H1 (cell line): ENCODE results near the gene ANKRD31. TPM values are rescaled to one million over a fixed set of nuclear protein-coding genes. Genes with fewer than 3 reads are reported as not detected.

Source experiments
- CTCF ChIA-PET: fragments of 300-600 bp; sonication (Branson Sonifier 250); formaldehyde crosslinking; loops from one replicate; lab custom pipeline; 2021; ENCODE audit not compliant: partially characterized antibody; lab: Charles Lee
- POLR2A ChIA-PET: fragments of 300-600 bp; sonication (Branson Sonifier 250); formaldehyde crosslinking; loops from one replicate; lab custom pipeline; 2021; ENCODE audit warnings: inconsistent platforms; ENCODE audit not compliant: partially characterized antibody; lab: Charles Lee
- DNase-seq, 2 experiments: peaks; one replicate each; pipeline versions ENCODE4 v3.0.0 to v3.0.0-alpha.2; 2010 to 2022; ENCODE audit warnings: low spot score in 2 of 2, low read depth in 1 of 2, mixed read lengths in 1 of 2
- FAIRE-seq: peaks from 2 replicates; lab custom pipeline; 2011; peaks lifted over from hg19 to GRCh38; lab: Jason Lieb, UNC
- H2AFZ ChIP-seq: 2 replicates; pipeline ENCODE4 v1.8.1; 2012; ENCODE audit warnings: low read length, inconsistent platforms
- H2AK5ac ChIP-seq: 2 replicates; pipeline ENCODE4 v1.6.1; 2013; ENCODE audit warnings: low read depth, low read length
- H2BK120ac ChIP-seq: replicated peaks from 2 replicates; pipeline ENCODE3; 2013; ENCODE audit warnings: low read depth, low read length, inconsistent platforms
- H2BK12ac ChIP-seq: 2 replicates; pipeline ENCODE4 v1.6.1; 2013; ENCODE audit warnings: low read depth, low read length
- H2BK15ac ChIP-seq: 2 replicates; pipeline ENCODE4 v1.6.1; 2013; ENCODE audit warnings: low read length
- H2BK20ac ChIP-seq: 2 replicates; pipeline ENCODE4 v1.6.1; 2013; ENCODE audit warnings: low read length
- H2BK5ac ChIP-seq: 2 replicates; pipeline ENCODE4 v1.6.1; 2013; ENCODE audit warnings: low read depth, low read length
- H3K14ac ChIP-seq: 2 replicates; pipeline ENCODE4 v1.6.1; 2013; ENCODE audit warnings: inconsistent platforms; ENCODE audit not compliant: insufficient read length
- H3K18ac ChIP-seq: 2 replicates; pipeline ENCODE4 v1.6.1; 2013; ENCODE audit warnings: low read length; ENCODE audit errors: extremely low read depth
- H3K23ac ChIP-seq: 2 replicates; pipeline ENCODE4 v1.6.1; 2013; ENCODE audit warnings: inconsistent platforms; ENCODE audit not compliant: insufficient read length
- H3K23me2 ChIP-seq: 2 replicates; pipeline ENCODE4 v1.6.1; 2013; ENCODE audit warnings: low read depth, low read length
- H3K27ac ChIP-seq: 2 replicates; pipeline ENCODE4 v1.6.1; 2011; ENCODE audit warnings: low read depth, low read length, inconsistent platforms
- H3K27me3 ChIP-seq, 4 experiments: replicated peaks in 1 of 4; 1 replicate in 1 of 4; 2 replicates in 3 of 4; pipeline versions ENCODE4 v1.6.1 to v1.8.1; 2011 to 2013; ENCODE audit warnings: low read length in 3 of 4, mild to moderate bottlenecking in 3 of 4, inconsistent platforms in 2 of 4, mixed read lengths in 2 of 4, moderate library complexity in 1 of 4; ENCODE audit not compliant: control insufficient read depth in 3 of 4, insufficient read depth in 3 of 4; ENCODE audit errors: extremely low read depth in 1 of 4
- H3K36me3 ChIP-seq, 4 experiments: 2 replicates each; pipeline versions ENCODE4 v1.6.1 to v1.8.1; 2011 to 2013; ENCODE audit warnings: mild to moderate bottlenecking in 4 of 4, low read length in 3 of 4, moderate library complexity in 2 of 4, control low read depth in 1 of 4, inconsistent platforms in 1 of 4; ENCODE audit not compliant: insufficient read depth in 4 of 4, control insufficient read depth in 2 of 4
- H3K4ac ChIP-seq: replicated peaks from 2 replicates; pipeline ENCODE3; 2013; ENCODE audit warnings: low read length, low read depth, mixed read lengths, inconsistent platforms; ENCODE audit not compliant: insufficient read length
- H3K4me1 ChIP-seq, 4 experiments: replicated peaks in 1 of 4; 1 replicate in 1 of 4; 2 replicates in 3 of 4; pipeline versions ENCODE4 v1.6.1 to v1.8.1; 2011 to 2013; ENCODE audit warnings: low read length in 3 of 4, inconsistent platforms in 2 of 4, mixed read lengths in 1 of 4; ENCODE audit not compliant: insufficient read depth in 4 of 4, control insufficient read depth in 3 of 4
- H3K4me2 ChIP-seq, 2 experiments: 2 replicates each; pipeline versions ENCODE4 v1.6.1 to v1.8.1; 2011 to 2013; ENCODE audit warnings: low read depth in 2 of 2, low read length in 2 of 2, control low read depth in 1 of 2, inconsistent platforms in 1 of 2, mild to moderate bottlenecking in 1 of 2; ENCODE audit not compliant: insufficient read depth in 1 of 2
- H3K4me3 ChIP-seq, 4 experiments: fragments of 200-600, 300-600 bp in 1 of 4; sonication (generic), shearing (Covaris generic), sonication (Bioruptor Twin) in 1 of 4; 2 replicates each; pipeline versions ENCODE4 v1.5.1 to v1.8.1; 2011 to 2016; ENCODE audit warnings: low read length in 4 of 4, low read depth in 3 of 4, control low read depth in 2 of 4, inconsistent platforms in 2 of 4, mild to moderate bottlenecking in 2 of 4, mixed read lengths in 1 of 4, moderate library complexity in 1 of 4; ENCODE audit not compliant: insufficient read depth in 2 of 4; ENCODE audit errors: extremely low read depth in 1 of 4
- H3K56ac ChIP-seq: replicated peaks from 2 replicates; pipeline ENCODE3; 2013; ENCODE audit warnings: low read depth, mild to moderate bottlenecking, mixed read lengths, low read length, inconsistent platforms; ENCODE audit not compliant: insufficient read length
- H3K79me1 ChIP-seq: 2 replicates; pipeline ENCODE4 v1.6.1; 2013; ENCODE audit warnings: low read depth, low read length, control low read depth
- H3K79me2 ChIP-seq, 2 experiments: 2 replicates each; pipeline versions ENCODE4 v1.6.1 to v1.8.1; 2012 to 2013; ENCODE audit warnings: low read length in 2 of 2, mild to moderate bottlenecking in 2 of 2, inconsistent platforms in 1 of 2; ENCODE audit not compliant: insufficient read depth in 2 of 2, control insufficient read depth in 1 of 2
- H3K9ac ChIP-seq, 4 experiments: replicated peaks in 1 of 4; 1 replicate in 1 of 4; 2 replicates in 3 of 4; pipeline versions ENCODE4 v1.6.1 to v1.8.1; 2011 to 2013; ENCODE audit warnings: low read depth in 3 of 4, low read length in 3 of 4, control low read depth in 2 of 4, mild to moderate bottlenecking in 2 of 4, moderate library complexity in 2 of 4, inconsistent platforms in 1 of 4; ENCODE audit errors: extremely low read depth in 1 of 4
- H3K9me3 ChIP-seq, 2 experiments: 2 replicates each; pipeline versions ENCODE4 v1.6.1 to v1.8.1; 2012 to 2013; ENCODE audit warnings: mild to moderate bottlenecking in 2 of 2, moderate library complexity in 2 of 2, control low read depth in 1 of 2, inconsistent platforms in 1 of 2, low read depth in 1 of 2, low read length in 1 of 2, mixed read lengths in 1 of 2; ENCODE audit not compliant: insufficient read depth in 2 of 2
- H4K20me1 ChIP-seq, 2 experiments: replicated peaks in 1 of 2; 2 replicates each; pipeline versions ENCODE3 to v1.8.1; 2011 to 2013; ENCODE audit warnings: inconsistent platforms in 2 of 2, low read length in 2 of 2, mild to moderate bottlenecking in 1 of 2; ENCODE audit not compliant: insufficient read depth in 2 of 2, control insufficient read depth in 1 of 2
- H4K5ac ChIP-seq: 2 replicates; pipeline ENCODE4 v1.6.1; 2013; ENCODE audit warnings: low read length, low read depth, mixed read lengths, inconsistent platforms; ENCODE audit not compliant: insufficient read length
- H4K8ac ChIP-seq: 2 replicates; pipeline ENCODE4 v1.8.0; 2013; ENCODE audit warnings: mild to moderate bottlenecking, moderate library complexity, low read length, inconsistent platforms; ENCODE audit not compliant: insufficient read depth; ENCODE audit errors: extremely low read depth
- H4K91ac ChIP-seq: replicated peaks from 2 replicates; pipeline ENCODE3; 2013; ENCODE audit warnings: low read length, mixed read lengths, inconsistent platforms; ENCODE audit not compliant: insufficient read length
- BACH1 ChIP-seq: IDR thresholded peaks from 2 replicates; pipeline ENCODE4 v1.6.1; 2012; ENCODE audit warnings: low read length, improper control_type of control experiment
- CHD2 ChIP-seq: IDR thresholded peaks from 2 replicates; pipeline ENCODE4 v1.6.1; 2012; ENCODE audit warnings: low read length, improper control_type of control experiment
- CTBP2 ChIP-seq: IDR thresholded peaks from 2 replicates; pipeline ENCODE4 v1.7.0; 2011; ENCODE audit warnings: borderline replicate concordance, mild to moderate bottlenecking, moderate library complexity, mixed read lengths, low read length; ENCODE audit not compliant: insufficient read depth, insufficient read length
- EZH2 ChIP-seq: fragments of 200-600 bp; sonication (generic); IDR thresholded peaks from 2 replicates; pipeline ENCODE4 v1.7.1; 2012; ENCODE audit warnings: low read depth, mild to moderate bottlenecking, moderate library complexity, low read length, inconsistent platforms; ENCODE audit not compliant: severe bottlenecking
- GABPA ChIP-seq: IDR thresholded peaks from 2 replicates; pipeline ENCODE4 v1.6.1; 2011; ENCODE audit warnings: mild to moderate bottlenecking, low read length, moderate library complexity, borderline replicate concordance; ENCODE audit not compliant: insufficient read depth
- JUN ChIP-seq: IDR thresholded peaks from 2 replicates; pipeline ENCODE4 v1.6.1; 2011; ENCODE audit warnings: low read depth, mild to moderate bottlenecking, improper control_type of control experiment, low read length
- JUND ChIP-seq: IDR thresholded peaks from 2 replicates; pipeline ENCODE4 v1.6.1; 2011; ENCODE audit warnings: mild to moderate bottlenecking, improper control_type of control experiment, low read length
- RBBP5 ChIP-seq: IDR thresholded peaks from 2 replicates; pipeline ENCODE4 v1.7.1; 2012; ENCODE audit warnings: low read depth, mild to moderate bottlenecking, inconsistent platforms, low read length, moderate library complexity, borderline replicate concordance
- SIN3A ChIP-seq, 2 experiments: IDR thresholded peaks in 1 of 2; conservative IDR thresholded peaks in 1 of 2; 2 replicates each; pipeline ENCODE4 v1.6.1; 2011 to 2012; ENCODE audit warnings: low read length in 2 of 2, improper control_type of control experiment in 1 of 2, low read depth in 1 of 2, mild to moderate bottlenecking in 1 of 2
- SP1 ChIP-seq: IDR thresholded peaks from 2 replicates; pipeline ENCODE4 v1.6.1; 2011; ENCODE audit warnings: low read depth, low read length
- SP2 ChIP-seq: IDR thresholded peaks from 2 replicates; pipeline ENCODE4 v1.6.1; 2012; ENCODE audit warnings: mild to moderate bottlenecking, low read length, inconsistent platforms
- SRF ChIP-seq: IDR thresholded peaks from 2 replicates; pipeline ENCODE4 v1.6.1; 2011; ENCODE audit warnings: mild to moderate bottlenecking, low read depth, low read length, moderate library complexity
- TBP ChIP-seq: IDR thresholded peaks from 2 replicates; pipeline ENCODE4 v1.6.1; 2011; ENCODE audit warnings: low read depth, low read length, improper control_type of control experiment
- WGBS, 2 experiments: shearing (Covaris generic) in 1 of 2; methylation state at CpG; one replicate each; pipeline versions ENCODE4 v1.1.6 to v1.1.7; 2013 to 2015; ENCODE audit warnings: low lambda C conversion rate in 2 of 2, mixed read lengths in 2 of 2, inconsistent platforms in 1 of 2, low coverage in 1 of 2, missing lambda C conversion rate in 1 of 2; ENCODE audit not compliant: insufficient replicate concordance in 2 of 2, insufficient coverage in 1 of 2, insufficient read length in 1 of 2; ENCODE audit errors: extremely low coverage in 1 of 2, missing lambda C conversion rate in 1 of 2; 5-methylcytosine and 5-hydroxymethylcytosine counted together
- polyA plus RNA-seq, 7 experiments: library from polyadenylated mRNA; depleted of rRNA in 3 of 7; stranded (reverse) in 5 of 7; unstranded in 2 of 7; fragments of >200 nt in 5 of 7; fragments of 200-250 nt in 2 of 7; gene quantifications; 1 replicate in 5 of 7; 2 replicates in 1 of 7; 4 replicates in 1 of 7; pipeline versions ENCODE4 v1.2.1 to v1.2.3, GENCODE V29; 2011 to 2013; ENCODE audit warnings: missing spikeins in 2 of 7, mixed read lengths in 2 of 7
- total RNA-seq: library from RNA; stranded (reverse); fragmentation: NEBNext Ultra II Directional; extraction: Animal tissue kit (Norgen Biotek cat#: 25700); gene quantifications from 2 replicates; pipeline ENCODE4 v1.2.1, GENCODE V29; 2021
- TF ChIP-seq, protein P1 (sequence below): IDR thresholded peaks from 2 replicates; pipeline ENCODE4 v1.6.1; 2011; ENCODE audit warnings: low read length, improper control_type of control experiment

The ANKRD31 gene
- total and polyA plus RNA-seq, 2 of the 8 experiments (the other 6 are each of a cell fraction or from before 2014, with no cell fraction given), result 0.05 to 0.06 TPM

DNA sequence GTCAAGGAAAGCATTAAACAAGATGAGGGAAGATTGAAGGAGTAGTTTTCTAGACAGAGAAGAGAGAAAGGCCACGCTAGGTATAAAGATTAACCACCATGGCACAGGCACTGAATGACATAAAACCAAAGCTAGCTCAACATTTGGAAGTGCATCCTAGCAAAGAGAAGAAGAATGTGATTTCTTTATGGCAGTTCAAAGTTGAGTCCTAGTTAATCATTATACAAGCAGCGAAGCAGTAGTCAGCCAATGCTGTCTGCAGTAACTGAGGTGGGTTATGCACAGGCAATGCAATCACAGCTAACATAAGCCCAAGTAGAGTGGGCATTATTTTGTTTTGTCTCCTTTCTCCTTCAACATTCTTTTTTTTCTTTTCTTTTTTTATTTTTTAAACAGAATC, 24.0 kb upstream of the ANKRD31 start:
- CTCF ChIA-PET, result interaction anchor here (0.8 to 1.8 kb wide), 5 partner anchors 22 to 326 kb away, joined by 3 to 5 read pairs (median 4); partner anchors contain the start of gene ANKRD31
- TF ChIP-seq TBP (no peak), EZH2 (no peak), BACH1 (no peak), SRF (no peak), SP2 (no peak), SIN3A (conservative IDR thresholded peaks at IDR 0.05 in 1 of 2, IDR thresholded peaks at IDR 0.05 in 1 of 2; ENCODE audit: low read depth in 1 of 2, low read length in 2 of 2) (no peak), JUN (no peak), CHD2 (no peak), CTBP2 (no peak), GABPA (no peak), RBBP5 (no peak), SP1 (no peak), JUND (no peak)
- TF ChIP-seq, protein P1, sequence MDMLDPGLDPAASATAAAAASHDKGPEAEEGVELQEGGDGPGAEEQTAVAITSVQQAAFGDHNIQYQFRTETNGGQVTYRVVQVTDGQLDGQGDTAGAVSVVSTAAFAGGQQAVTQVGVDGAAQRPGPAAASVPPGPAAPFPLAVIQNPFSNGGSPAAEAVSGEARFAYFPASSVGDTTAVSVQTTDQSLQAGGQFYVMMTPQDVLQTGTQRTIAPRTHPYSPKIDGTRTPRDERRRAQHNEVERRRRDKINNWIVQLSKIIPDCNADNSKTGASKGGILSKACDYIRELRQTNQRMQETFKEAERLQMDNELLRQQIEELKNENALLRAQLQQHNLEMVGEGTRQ, result no peak

More for the DNA sequence above, 24.0 kb upstream of the ANKRD31 start:
- Histone ChIP-seq H2BK12ac (no peak overlapping the region), H3K23ac (no peak overlapping the region), H4K91ac (no peak overlapping the region), H4K5ac (no peak overlapping the region), H2BK20ac (no peak overlapping the region), H3K56ac (no peak overlapping the region), H3K79me1 (no peaks in the 10 kb centered on the region), H2BK5ac (no peak overlapping the region), H3K27ac (no peak overlapping the region), H3K23me2 (no peaks in the 10 kb centered on the region; the same call in 1 of the 2 replicates), H2BK15ac (no peak overlapping the region), H3K14ac (no peak overlapping the region), H3K9me3 (peaks cover 2% of the 10 kb centered on the region in 2 experiments; a peak in 2 of 4 replicates), H3K79me2 (no peaks in the 10 kb centered on the region), H3K36me3 (no peaks in the 10 kb centered on the region), H3K18ac (no peak overlapping the region), H3K4me1 (no peaks in the 10 kb centered on the region), H2AK5ac (no peak overlapping the region), H3K4me3 (no peak overlapping the region), H3K4ac (no peak overlapping the region), H3K4me2 (no peak overlapping the region), H4K8ac (no peak overlapping the region), H2BK120ac (no peak overlapping the region), H4K20me1 (no peaks in the 10 kb centered on the region), H2AFZ (no peak overlapping the region), H3K27me3 (no peaks in the 10 kb centered on the region), H3K9ac (no peak overlapping the region)
- FAIRE-seq, result no peak
- 97% methylated on average over 2 of the region's 2 CpGs; no CpG with 5 or more reads in 1 of the 2 experiments for WGBS, 2 experiments
- no peak for DNase-seq
- POLR2A ChIA-PET, result no interaction called here
